ENCODE results near the gene MRPS23.
"Not testable (repeated sequence)": the region's sequence is repeated elsewhere in the genome, so short reads cannot be mapped to it uniquely, and the experiment has no call there.

MRPS23 gene

DNA sequence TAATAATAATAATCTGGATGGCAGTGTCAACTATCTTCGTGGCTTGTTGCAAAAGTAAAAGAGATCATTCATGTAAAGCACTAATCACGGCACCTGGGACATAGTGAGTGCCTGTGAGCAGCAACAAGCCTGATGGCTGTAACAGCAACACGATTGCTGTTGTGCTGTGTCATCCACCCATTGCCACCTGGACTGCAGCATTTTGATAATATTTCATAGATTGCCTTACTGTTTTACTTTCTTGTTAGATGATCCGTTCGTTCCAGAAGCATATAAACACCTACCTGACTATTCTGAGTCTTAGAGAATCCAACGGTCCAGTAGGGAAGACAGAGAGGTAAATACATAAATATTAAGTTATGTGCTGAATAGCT, 3.1 kb upstream of the MRPS23 start:
- Histone ChIP-seq H3K4me3 (ENCODE audit: insufficient read depth, low read length, poor library complexity, severe bottlenecking) (no peak overlapping the region), H3K27ac (ENCODE audit: low read depth, low read length) (no peak overlapping the region), H3K9ac (ENCODE audit: low read length) (no peak overlapping the region), H3K36me3 (ENCODE audit: low read length) (no peaks in the 10 kb centered on the region), H3K79me2 (ENCODE audit: insufficient read depth, low read length) (peaks cover 16% of the 10 kb centered on the region), H4K20me1 (ENCODE audit: low read depth, low read length) (no peaks in the 10 kb centered on the region), H3K4me2 (ENCODE audit: low read depth, low read length, poor library complexity, severe bottlenecking) (no peak overlapping the region), H3K9me3 (ENCODE audit: insufficient read depth, low read length) (no peaks in the 10 kb centered on the region), H3K9me2 (replicated peaks; ENCODE audit: insufficient read depth, low read length) (no peaks in the 10 kb centered on the region), H2AFZ (ENCODE audit: low read depth, low read length, severe bottlenecking) (no peak overlapping the region), H3K27me3 (ENCODE audit: low read length) (no peaks in the 10 kb centered on the region), H3F3A (ENCODE audit: insufficient read depth) (peaks cover 4% of the 10 kb centered on the region; the same call in 1 of the 2 replicates)
- TF ChIP-seq, protein P1, sequence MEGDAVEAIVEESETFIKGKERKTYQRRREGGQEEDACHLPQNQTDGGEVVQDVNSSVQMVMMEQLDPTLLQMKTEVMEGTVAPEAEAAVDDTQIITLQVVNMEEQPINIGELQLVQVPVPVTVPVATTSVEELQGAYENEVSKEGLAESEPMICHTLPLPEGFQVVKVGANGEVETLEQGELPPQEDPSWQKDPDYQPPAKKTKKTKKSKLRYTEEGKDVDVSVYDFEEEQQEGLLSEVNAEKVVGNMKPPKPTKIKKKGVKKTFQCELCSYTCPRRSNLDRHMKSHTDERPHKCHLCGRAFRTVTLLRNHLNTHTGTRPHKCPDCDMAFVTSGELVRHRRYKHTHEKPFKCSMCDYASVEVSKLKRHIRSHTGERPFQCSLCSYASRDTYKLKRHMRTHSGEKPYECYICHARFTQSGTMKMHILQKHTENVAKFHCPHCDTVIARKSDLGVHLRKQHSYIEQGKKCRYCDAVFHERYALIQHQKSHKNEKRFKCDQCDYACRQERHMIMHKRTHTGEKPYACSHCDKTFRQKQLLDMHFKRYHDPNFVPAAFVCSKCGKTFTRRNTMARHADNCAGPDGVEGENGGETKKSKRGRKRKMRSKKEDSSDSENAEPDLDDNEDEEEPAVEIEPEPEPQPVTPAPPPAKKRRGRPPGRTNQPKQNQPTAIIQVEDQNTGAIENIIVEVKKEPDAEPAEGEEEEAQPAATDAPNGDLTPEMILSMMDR (IDR thresholded peaks at IDR 0.05; ENCODE audit: insufficient read depth, low read length, poor library complexity, severe bottlenecking), result no peak
- TF ChIP-seq EZH2phosphoT487 (conservative IDR thresholded peaks at IDR 0.05; ENCODE audit: low read length), result no peak

DNA sequence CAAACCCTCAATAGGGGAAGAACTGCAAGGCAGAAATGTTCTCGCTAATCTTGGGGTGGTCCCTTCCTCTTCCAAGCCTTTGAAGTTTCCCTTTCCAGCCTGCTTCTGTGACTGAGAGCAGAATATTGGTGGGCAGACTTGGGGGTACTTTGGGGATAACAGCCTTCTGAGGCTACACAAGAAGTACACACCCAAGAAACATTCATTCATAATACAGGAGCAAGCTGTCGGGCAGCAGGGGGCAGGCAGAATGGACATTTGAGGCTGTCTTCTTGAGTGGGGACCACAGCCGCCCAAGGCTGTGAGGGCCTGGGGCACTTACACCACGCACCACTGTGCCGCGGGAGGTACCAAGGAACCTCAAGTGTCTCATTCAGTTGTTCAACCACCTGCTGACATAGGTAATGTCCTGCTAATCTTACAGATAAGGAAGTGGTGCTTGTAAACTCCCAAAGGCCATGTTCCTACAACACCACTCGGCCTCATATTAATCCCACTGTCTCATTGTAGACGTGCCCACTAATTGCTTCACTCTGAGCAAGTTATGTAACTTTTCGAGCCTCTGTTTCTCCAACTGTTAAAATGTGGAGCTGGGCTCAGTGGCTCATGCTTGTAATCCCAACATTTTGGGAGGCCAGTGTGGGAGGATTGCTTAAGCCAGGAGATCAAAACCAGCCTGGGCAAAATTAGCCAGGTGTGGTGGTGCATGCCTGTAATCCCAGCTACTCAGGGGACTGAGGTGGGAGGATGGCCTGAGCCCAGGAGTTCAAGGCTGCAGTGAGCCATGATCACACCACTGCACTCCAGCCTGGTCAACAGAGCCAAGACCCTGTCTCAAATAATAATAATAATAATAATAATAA, 2.5 kb upstream of the MRPS23 start:
- Histone ChIP-seq H3K9me3 (ENCODE audit: insufficient read depth, low read length) (no peaks in the 10 kb centered on the region), H3K27ac (ENCODE audit: low read depth, low read length) (no peak overlapping the region), H3K9ac (ENCODE audit: low read length) (no peak overlapping the region), H2AFZ (ENCODE audit: low read depth, low read length, severe bottlenecking) (no peak overlapping the region), H3K4me3 (ENCODE audit: insufficient read depth, low read length, poor library complexity, severe bottlenecking) (no peak overlapping the region), H3K27me3 (ENCODE audit: low read length) (no peaks in the 10 kb centered on the region), H3F3A (ENCODE audit: insufficient read depth) (peaks cover 4% of the 10 kb centered on the region; the same call in 1 of the 2 replicates), H3K36me3 (ENCODE audit: low read length) (no peaks in the 10 kb centered on the region), H3K9me2 (replicated peaks; ENCODE audit: insufficient read depth, low read length) (no peaks in the 10 kb centered on the region), H4K20me1 (ENCODE audit: low read depth, low read length) (no peaks in the 10 kb centered on the region), H3K79me2 (ENCODE audit: insufficient read depth, low read length) (peaks cover 16% of the 10 kb centered on the region), H3K4me2 (ENCODE audit: low read depth, low read length, poor library complexity, severe bottlenecking) (no peak overlapping the region)
- TF ChIP-seq EZH2phosphoT487 (conservative IDR thresholded peaks at IDR 0.05; ENCODE audit: low read length), result no peak
- TF ChIP-seq, protein P1 (IDR thresholded peaks at IDR 0.05; ENCODE audit: insufficient read depth, low read length, poor library complexity, severe bottlenecking), result no peak

DNA sequence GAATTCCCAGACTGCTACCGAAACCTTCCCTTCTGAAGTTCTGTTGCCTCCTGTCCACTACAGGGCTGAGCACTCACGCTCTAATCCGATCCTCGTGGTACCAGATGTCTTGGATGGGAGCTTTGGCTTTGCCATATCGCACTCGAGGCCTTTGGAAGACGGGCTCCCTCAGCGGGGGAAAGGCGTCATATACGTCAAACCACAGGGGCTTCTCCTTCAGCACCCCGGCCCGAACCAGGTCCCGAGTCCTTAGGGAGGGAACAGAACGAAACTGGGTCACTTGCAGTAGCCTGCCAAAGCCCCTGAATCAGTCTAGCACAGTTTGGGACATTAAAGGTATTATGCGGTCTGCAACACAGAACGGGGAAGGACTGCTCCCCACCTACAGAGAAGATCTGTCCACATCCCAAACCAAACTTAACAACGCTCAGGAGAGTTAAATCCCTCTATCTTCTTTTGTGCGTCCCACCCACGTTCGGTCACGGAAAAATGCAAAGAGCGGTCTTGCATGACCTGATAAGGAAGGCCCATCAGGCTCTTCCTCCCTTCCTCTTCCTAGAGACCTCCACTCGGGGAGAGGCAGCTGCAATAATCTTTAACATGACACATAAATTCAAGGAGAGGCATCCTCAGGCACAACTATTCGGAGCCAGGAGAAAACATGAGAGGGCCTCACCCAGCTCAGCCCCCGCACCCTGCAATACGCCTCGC, 526 bp downstream of the MRPS23 start:
- H3K9me3 ChIP-seq (ENCODE audit: insufficient read depth, low read length), result no peaks in the 10 kb centered on the region
- peaks cover 4% of the 10 kb centered on the region; the same call in 1 of the 2 replicates for H3F3A ChIP-seq (ENCODE audit: insufficient read depth)
- H2AFZ ChIP-seq (ENCODE audit: low read depth, low read length, severe bottlenecking), result peak overlapping the region; percentile 98
- no peaks in the 10 kb centered on the region for H3K27me3 ChIP-seq (ENCODE audit: low read length)
- peak overlapping the region; percentile 95 for H3K4me3 ChIP-seq (ENCODE audit: insufficient read depth, low read length, poor library complexity, severe bottlenecking)
- no peaks in the 10 kb centered on the region for H4K20me1 ChIP-seq (ENCODE audit: low read depth, low read length)
- H3K79me2 ChIP-seq (ENCODE audit: insufficient read depth, low read length), result peaks cover 16% of the 10 kb centered on the region
- H3K27ac ChIP-seq (ENCODE audit: low read depth, low read length), result peak overlapping the region; percentile 14; the same call in 1 of the 2 replicates
- no peak for TF ChIP-seq EZH2phosphoT487 (conservative IDR thresholded peaks at IDR 0.05; ENCODE audit: low read length)
- TF ChIP-seq, protein P1 (IDR thresholded peaks at IDR 0.05; ENCODE audit: insufficient read depth, low read length, poor library complexity, severe bottlenecking), result no peak
- H3K4me2 ChIP-seq (ENCODE audit: low read depth, low read length, poor library complexity, severe bottlenecking), result peak overlapping the region; percentile 74
- no peaks in the 10 kb centered on the region for H3K9me2 ChIP-seq (replicated peaks; ENCODE audit: insufficient read depth, low read length)
- no peaks in the 10 kb centered on the region for H3K36me3 ChIP-seq (ENCODE audit: low read length)
- H3K9ac ChIP-seq (ENCODE audit: low read length), result peak overlapping the region; percentile 73

DNA sequence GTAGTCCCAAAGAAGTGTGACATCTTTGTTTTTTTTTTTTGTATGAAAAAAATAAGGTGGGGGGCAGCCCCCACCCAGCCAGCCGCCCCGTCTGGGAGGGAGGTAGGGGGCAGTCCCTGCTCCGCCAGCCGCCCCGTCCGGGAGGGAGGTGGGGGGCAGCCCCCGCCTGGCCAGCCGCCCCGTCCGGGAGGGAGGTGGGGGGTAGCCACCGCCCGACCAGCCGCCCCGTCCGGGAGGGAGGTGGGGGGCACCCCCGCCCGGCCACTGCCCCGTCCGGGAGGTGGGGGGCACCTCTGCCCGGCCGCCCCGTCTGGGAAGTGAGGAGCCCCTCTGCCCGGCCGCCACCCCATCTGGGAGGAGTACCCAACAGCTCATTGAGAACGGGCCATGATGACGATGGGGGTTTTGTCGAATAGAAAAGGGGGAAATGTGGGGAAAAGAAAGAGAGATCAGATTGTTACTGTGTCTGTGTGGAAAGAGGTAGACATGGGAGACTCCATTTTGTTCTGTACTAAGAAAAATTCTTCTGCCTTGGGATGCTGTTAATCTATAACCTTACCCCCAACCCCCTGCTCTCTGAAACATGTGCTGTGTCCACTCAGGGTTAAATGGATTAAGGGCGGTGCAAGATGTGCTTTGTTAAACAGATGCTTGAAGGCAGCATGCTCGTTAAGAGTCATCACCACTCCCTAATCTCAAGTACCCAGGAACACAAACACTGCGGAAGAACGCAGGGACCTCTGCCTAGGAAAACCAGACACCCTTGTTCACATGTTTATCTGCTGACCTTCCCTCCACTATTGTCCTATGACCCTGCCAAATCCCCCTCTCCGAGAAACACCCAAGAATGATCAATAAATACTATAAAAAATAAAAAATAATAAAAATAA, 3.5 kb downstream of the MRPS23 start:
- not testable (repeated sequence) for H3K9me3 ChIP-seq (ENCODE audit: insufficient read depth, low read length); H3K27me3 ChIP-seq (ENCODE audit: low read length); H3K36me3 ChIP-seq (ENCODE audit: low read length); H3K4me2 ChIP-seq (ENCODE audit: low read depth, low read length, poor library complexity, severe bottlenecking); H3K9ac ChIP-seq (ENCODE audit: low read length); H3K9me2 ChIP-seq (replicated peaks; ENCODE audit: insufficient read depth, low read length); H3F3A ChIP-seq (ENCODE audit: insufficient read depth); H3K4me3 ChIP-seq (ENCODE audit: insufficient read depth, low read length, poor library complexity, severe bottlenecking); H3K27ac ChIP-seq (ENCODE audit: low read depth, low read length); H4K20me1 ChIP-seq (ENCODE audit: low read depth, low read length); H2AFZ ChIP-seq (ENCODE audit: low read depth, low read length, severe bottlenecking)
- H3K79me2 ChIP-seq (ENCODE audit: insufficient read depth, low read length), result peaks cover 16% of the 10 kb centered on the region

All from SU-DHL-6 (cell line).